Parathyroid adenoma (tissue), 2 donors: ENCODE measurements around the gene NMNAT2.

ENCODE experiments used
- H2AFZ ChIP-seq: fragments of 300-600 bp; sonication (generic); one replicate; pipeline ENCODE4 v1.7.0; 2017; ENCODE audit warnings: antibody characterized with exemption, mild to moderate bottlenecking
- H3K27ac ChIP-seq: fragments of 300-600 bp; sonication (generic); one replicate; pipeline ENCODE4 v1.7.0; 2017
- H3K27me3 ChIP-seq: fragments of 300-600 bp; sonication (generic); one replicate; pipeline ENCODE4 v1.7.0; 2017; ENCODE audit warnings: low read length; ENCODE audit not compliant: control insufficient read depth, insufficient read depth
- H3K36me3 ChIP-seq: fragments of 300-600 bp; sonication (generic); one replicate; pipeline ENCODE4 v1.7.0; 2017; ENCODE audit warnings: low read length; ENCODE audit not compliant: control insufficient read depth, insufficient read depth
- H3K4me1 ChIP-seq: fragments of 300-600 bp; sonication (generic); one replicate; pipeline ENCODE4 v1.7.0; 2017; ENCODE audit warnings: control low read depth
- H3K4me2 ChIP-seq: fragments of 300-600 bp; sonication (generic); one replicate; pipeline ENCODE4 v1.7.0; 2017; ENCODE audit warnings: low read length
- H3K4me3 ChIP-seq: fragments of 300-600 bp; sonication (generic); one replicate; pipeline ENCODE4 v1.7.0; 2017; ENCODE audit warnings: low read depth, low read length
- H3K79me2 ChIP-seq: fragments of 300-600 bp; sonication (generic); one replicate; pipeline ENCODE4 v1.7.0; 2017; ENCODE audit warnings: control low read depth
- H3K9ac ChIP-seq: fragments of 300-600 bp; sonication (generic); one replicate; pipeline ENCODE4 v1.7.0; 2017; ENCODE audit warnings: mild to moderate bottlenecking
- H3K9me3 ChIP-seq: fragments of 300-600 bp; sonication (generic); one replicate; pipeline ENCODE4 v1.7.0; 2017; ENCODE audit warnings: low read length; ENCODE audit not compliant: control insufficient read depth
- CTCF ChIP-seq: fragments of 300-600 bp; sonication (generic); IDR thresholded peaks from one replicate; pipeline ENCODE4 v1.7.0; 2017; ENCODE audit warnings: antibody characterized with exemption, mild to moderate bottlenecking
- donor health status: primary hyperparathyroidism.

The NMNAT2 gene

DNA sequence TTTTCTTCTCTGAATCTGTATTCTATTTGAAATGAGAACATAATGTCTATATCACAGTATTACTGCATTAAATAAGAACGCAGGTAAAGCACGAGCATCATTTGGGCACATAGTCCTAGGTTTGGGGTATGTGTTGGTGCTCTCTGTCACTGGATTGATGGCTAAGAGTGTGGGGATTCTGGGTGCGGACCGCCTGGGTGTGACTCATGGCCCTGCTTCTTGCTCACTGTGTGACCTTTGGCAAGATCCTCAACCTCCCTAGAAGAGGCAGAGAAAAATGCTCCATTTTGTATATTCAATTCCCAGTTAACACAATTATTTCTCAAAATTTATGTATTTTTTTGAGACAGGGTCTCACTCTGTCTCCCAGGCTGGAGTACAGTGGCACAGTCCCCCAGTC is 132.4 kb downstream of the NMNAT2 start:
- no peak overlapping the region for H2AFZ ChIP-seq
- no peak overlapping the region for H3K4me3 ChIP-seq
- H3K4me2 ChIP-seq: no peak overlapping the region
- TF ChIP-seq CTCF: no peak
- no peak overlapping the region for H3K9ac ChIP-seq
- no peak overlapping the region for H3K27ac ChIP-seq
- no peaks in the 10 kb centered on the region for H3K9me3 ChIP-seq
- H3K79me2 ChIP-seq: no peaks in the 10 kb centered on the region
- no peaks in the 10 kb centered on the region for H3K27me3 ChIP-seq
- no peaks in the 10 kb centered on the region for H3K36me3 ChIP-seq
- H3K4me1 ChIP-seq: no peaks in the 10 kb centered on the region

GRCh38 chr1:183285256-183285655 is 132.9 kb downstream of the NMNAT2 start:
- Histone ChIP-seq H3K79me2 (no peaks in the 10 kb centered on the region), H3K4me2 (no peak overlapping the region), H2AFZ (no peak overlapping the region), H3K27me3 (no peaks in the 10 kb centered on the region), H3K4me3 (no peak overlapping the region), H3K9me3 (no peaks in the 10 kb centered on the region), H3K27ac (no peak overlapping the region), H3K36me3 (no peaks in the 10 kb centered on the region), H3K9ac (no peak overlapping the region), H3K4me1 (no peaks in the 10 kb centered on the region)
- no peak for TF ChIP-seq CTCF

GRCh38 chr1:183284086-183284485 is 134.1 kb downstream of the NMNAT2 start:
- no peak overlapping the region for H2AFZ ChIP-seq
- no peak overlapping the region for H3K4me3 ChIP-seq
- H3K27me3 ChIP-seq: no peaks in the 10 kb centered on the region
- H3K4me2 ChIP-seq: no peak overlapping the region
- no peak for TF ChIP-seq CTCF
- H3K79me2 ChIP-seq: no peaks in the 10 kb centered on the region
- no peaks in the 10 kb centered on the region for H3K9me3 ChIP-seq
- no peaks in the 10 kb centered on the region for H3K36me3 ChIP-seq
- no peak overlapping the region for H3K9ac ChIP-seq
- no peak overlapping the region for H3K27ac ChIP-seq
- H3K4me1 ChIP-seq: no peaks in the 10 kb centered on the region

DNA sequence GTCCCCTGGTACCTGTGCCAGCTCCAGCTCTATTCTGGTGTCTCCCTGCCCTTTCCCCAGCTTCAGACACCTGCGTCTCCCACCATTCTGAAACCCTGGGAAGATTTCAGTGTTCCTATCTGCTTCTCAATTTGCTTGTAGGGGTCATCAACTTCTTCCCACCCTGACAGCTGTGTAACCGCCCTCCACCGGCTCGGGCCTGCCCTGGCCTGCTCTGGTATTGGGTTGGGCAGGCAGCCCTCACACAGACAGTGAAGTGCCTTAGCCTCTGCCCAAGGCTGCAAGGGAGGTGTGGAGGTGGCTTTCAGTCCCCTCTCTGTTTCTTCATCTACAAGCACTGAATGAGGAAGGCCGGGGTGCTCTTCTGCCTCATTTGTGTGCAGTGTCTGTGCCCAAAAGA is 134.9 kb downstream of the NMNAT2 start:
- no peaks in the 10 kb centered on the region for H3K9me3 ChIP-seq
- H3K27ac ChIP-seq: no peak overlapping the region
- H3K36me3 ChIP-seq: no peaks in the 10 kb centered on the region
- H3K79me2 ChIP-seq: no peaks in the 10 kb centered on the region
- no peak overlapping the region for H3K9ac ChIP-seq
- no peak overlapping the region for H2AFZ ChIP-seq
- H3K27me3 ChIP-seq: no peaks in the 10 kb centered on the region
- H3K4me2 ChIP-seq: no peak overlapping the region
- H3K4me3 ChIP-seq: no peak overlapping the region
- no peak for TF ChIP-seq CTCF
- no peaks in the 10 kb centered on the region for H3K4me1 ChIP-seq

GRCh38 chr1:183282101-183282855 is 135.9 kb downstream of the NMNAT2 start:
- no peaks in the 10 kb centered on the region for H3K4me1 ChIP-seq
- H2AFZ ChIP-seq: no peak overlapping the region
- no peak overlapping the region for H3K4me2 ChIP-seq
- no peaks in the 10 kb centered on the region for H3K36me3 ChIP-seq
- no peaks in the 10 kb centered on the region for H3K9me3 ChIP-seq
- H3K4me3 ChIP-seq: no peak overlapping the region
- no peak for TF ChIP-seq CTCF
- no peak overlapping the region for H3K9ac ChIP-seq
- no peak overlapping the region for H3K27ac ChIP-seq
- no peaks in the 10 kb centered on the region for H3K79me2 ChIP-seq
- no peaks in the 10 kb centered on the region for H3K27me3 ChIP-seq
